HEK293 (cell line): ENCODE results near the gene ETDC.

Source experiments
- CTCF ChIP-seq: fragments of 450-650 bp; formaldehyde crosslinking; IDR thresholded peaks from 2 replicates; pipeline ENCODE4 v1.5.1; 2016; ENCODE audit warnings: missing biosample characterization, missing genetic modification characterization
- GFI1B ChIP-seq: fragments of 450-650 bp; formaldehyde crosslinking; IDR thresholded peaks from 2 replicates; pipeline ENCODE4 v1.5.1; 2016; ENCODE audit warnings: missing biosample characterization, missing genetic modification characterization
- GLI4 ChIP-seq: fragments of 450-650 bp; formaldehyde crosslinking; IDR thresholded peaks from 2 replicates; pipeline ENCODE4 v1.5.1; 2016; ENCODE audit warnings: missing biosample characterization, missing genetic modification characterization
- ZNF114 ChIP-seq: fragments of 450-650 bp; formaldehyde crosslinking; IDR thresholded peaks from 2 replicates; pipeline ENCODE4 v1.5.0; 2017; ENCODE audit warnings: missing biosample characterization, missing genetic modification characterization
- ZNF174 ChIP-seq: fragments of 450-650 bp; formaldehyde crosslinking; IDR thresholded peaks from 2 replicates; pipeline ENCODE4 v1.5.0; 2017; ENCODE audit warnings: missing biosample characterization, mild to moderate bottlenecking, missing genetic modification characterization
- ZNF214 ChIP-seq: fragments of 450-650 bp; formaldehyde crosslinking; IDR thresholded peaks from 2 replicates; pipeline ENCODE4 v1.5.1; 2017; ENCODE audit warnings: missing biosample characterization, mild to moderate bottlenecking, missing genetic modification characterization, borderline replicate concordance
- ZNF274 ChIP-seq, 2 experiments: fragments of 200-500 bp in 1 of 2; fragments of 450-650 bp in 1 of 2; sonication (Bioruptor generic) in 1 of 2; formaldehyde crosslinking in 1 of 2; IDR thresholded peaks; 2 replicates each; pipeline versions ENCODE4 v1.5.1 to v1.6.1; 2014 to 2016; ENCODE audit warnings: borderline replicate concordance in 1 of 2, inconsistent platforms in 1 of 2, low read length in 1 of 2, missing biosample characterization in 1 of 2, missing genetic modification characterization in 1 of 2
- ZNF280D ChIP-seq: fragments of 450-650 bp; formaldehyde crosslinking; IDR thresholded peaks from 2 replicates; pipeline ENCODE4 v1.5.1; 2016; ENCODE audit warnings: missing biosample characterization, missing genetic modification characterization
- ZNF48 ChIP-seq: fragments of 450-650 bp; formaldehyde crosslinking; IDR thresholded peaks from 2 replicates; pipeline ENCODE4 v1.5.1; 2016; ENCODE audit warnings: missing biosample characterization, missing genetic modification characterization
- TF ChIP-seq, protein P1 (sequence below): fragments of 450-650 bp; formaldehyde crosslinking; IDR thresholded peaks from 2 replicates; pipeline ENCODE4 v1.5.1; 2016; ENCODE audit warnings: missing biosample characterization, missing genetic modification characterization
- TF ChIP-seq, protein P2 (sequence below): fragments of 450-650 bp; formaldehyde crosslinking; IDR thresholded peaks from 2 replicates; pipeline ENCODE4 v1.5.1; 2016; ENCODE audit warnings: missing biosample characterization, missing genetic modification characterization
- TF ChIP-seq, protein P3 (sequence below): fragments of 450-650 bp; formaldehyde crosslinking; IDR thresholded peaks from 2 replicates; pipeline ENCODE4 v1.5.1; 2016; ENCODE audit warnings: missing biosample characterization, missing genetic modification characterization

GRCh38 chrX:135328421-135329005, 19.2 kb downstream of the ETDC start:
- TF ChIP-seq ZNF174 (tag by site-specific recombination) (no peak), ZNF280D (no peak), ZNF214 (tag by site-specific recombination) (no peak), CTCF (no peak), GLI4 (no peak), ZNF274 (IDR thresholded peaks at IDR 0.05; ENCODE audit: low read length) (no peak), ZNF274 (tag by site-specific recombination; IDR thresholded peaks at IDR 0.05; ENCODE audit: borderline replicate concordance) (no peak), ZNF114 (no peak), GFI1B (tag by site-specific recombination) (no peak), ZNF48 (tag by site-specific recombination) (no peak)
- TF ChIP-seq, protein P1, sequence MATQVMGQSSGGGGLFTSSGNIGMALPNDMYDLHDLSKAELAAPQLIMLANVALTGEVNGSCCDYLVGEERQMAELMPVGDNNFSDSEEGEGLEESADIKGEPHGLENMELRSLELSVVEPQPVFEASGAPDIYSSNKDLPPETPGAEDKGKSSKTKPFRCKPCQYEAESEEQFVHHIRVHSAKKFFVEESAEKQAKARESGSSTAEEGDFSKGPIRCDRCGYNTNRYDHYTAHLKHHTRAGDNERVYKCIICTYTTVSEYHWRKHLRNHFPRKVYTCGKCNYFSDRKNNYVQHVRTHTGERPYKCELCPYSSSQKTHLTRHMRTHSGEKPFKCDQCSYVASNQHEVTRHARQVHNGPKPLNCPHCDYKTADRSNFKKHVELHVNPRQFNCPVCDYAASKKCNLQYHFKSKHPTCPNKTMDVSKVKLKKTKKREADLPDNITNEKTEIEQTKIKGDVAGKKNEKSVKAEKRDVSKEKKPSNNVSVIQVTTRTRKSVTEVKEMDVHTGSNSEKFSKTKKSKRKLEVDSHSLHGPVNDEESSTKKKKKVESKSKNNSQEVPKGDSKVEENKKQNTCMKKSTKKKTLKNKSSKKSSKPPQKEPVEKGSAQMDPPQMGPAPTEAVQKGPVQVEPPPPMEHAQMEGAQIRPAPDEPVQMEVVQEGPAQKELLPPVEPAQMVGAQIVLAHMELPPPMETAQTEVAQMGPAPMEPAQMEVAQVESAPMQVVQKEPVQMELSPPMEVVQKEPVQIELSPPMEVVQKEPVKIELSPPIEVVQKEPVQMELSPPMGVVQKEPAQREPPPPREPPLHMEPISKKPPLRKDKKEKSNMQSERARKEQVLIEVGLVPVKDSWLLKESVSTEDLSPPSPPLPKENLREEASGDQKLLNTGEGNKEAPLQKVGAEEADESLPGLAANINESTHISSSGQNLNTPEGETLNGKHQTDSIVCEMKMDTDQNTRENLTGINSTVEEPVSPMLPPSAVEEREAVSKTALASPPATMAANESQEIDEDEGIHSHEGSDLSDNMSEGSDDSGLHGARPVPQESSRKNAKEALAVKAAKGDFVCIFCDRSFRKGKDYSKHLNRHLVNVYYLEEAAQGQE (tag by site-specific recombination): no peak
- TF ChIP-seq, protein P2, sequence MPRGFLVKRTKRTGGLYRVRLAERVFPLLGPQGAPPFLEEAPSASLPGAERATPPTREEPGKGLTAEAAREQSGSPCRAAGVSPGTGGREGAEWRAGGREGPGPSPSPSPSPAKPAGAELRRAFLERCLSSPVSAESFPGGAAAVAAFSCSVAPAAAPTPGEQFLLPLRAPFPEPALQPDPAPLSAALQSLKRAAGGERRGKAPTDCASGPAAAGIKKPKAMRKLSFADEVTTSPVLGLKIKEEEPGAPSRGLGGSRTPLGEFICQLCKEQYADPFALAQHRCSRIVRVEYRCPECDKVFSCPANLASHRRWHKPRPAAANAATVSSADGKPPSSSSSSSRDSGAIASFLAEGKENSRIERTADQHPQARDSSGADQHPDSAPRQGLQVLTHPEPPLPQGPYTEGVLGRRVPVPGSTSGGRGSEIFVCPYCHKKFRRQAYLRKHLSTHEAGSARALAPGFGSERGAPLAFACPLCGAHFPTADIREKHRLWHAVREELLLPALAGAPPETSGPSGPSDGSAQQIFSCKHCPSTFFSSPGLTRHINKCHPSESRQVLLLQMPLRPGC (tag by site-specific recombination): no peak
- TF ChIP-seq, protein P3, sequence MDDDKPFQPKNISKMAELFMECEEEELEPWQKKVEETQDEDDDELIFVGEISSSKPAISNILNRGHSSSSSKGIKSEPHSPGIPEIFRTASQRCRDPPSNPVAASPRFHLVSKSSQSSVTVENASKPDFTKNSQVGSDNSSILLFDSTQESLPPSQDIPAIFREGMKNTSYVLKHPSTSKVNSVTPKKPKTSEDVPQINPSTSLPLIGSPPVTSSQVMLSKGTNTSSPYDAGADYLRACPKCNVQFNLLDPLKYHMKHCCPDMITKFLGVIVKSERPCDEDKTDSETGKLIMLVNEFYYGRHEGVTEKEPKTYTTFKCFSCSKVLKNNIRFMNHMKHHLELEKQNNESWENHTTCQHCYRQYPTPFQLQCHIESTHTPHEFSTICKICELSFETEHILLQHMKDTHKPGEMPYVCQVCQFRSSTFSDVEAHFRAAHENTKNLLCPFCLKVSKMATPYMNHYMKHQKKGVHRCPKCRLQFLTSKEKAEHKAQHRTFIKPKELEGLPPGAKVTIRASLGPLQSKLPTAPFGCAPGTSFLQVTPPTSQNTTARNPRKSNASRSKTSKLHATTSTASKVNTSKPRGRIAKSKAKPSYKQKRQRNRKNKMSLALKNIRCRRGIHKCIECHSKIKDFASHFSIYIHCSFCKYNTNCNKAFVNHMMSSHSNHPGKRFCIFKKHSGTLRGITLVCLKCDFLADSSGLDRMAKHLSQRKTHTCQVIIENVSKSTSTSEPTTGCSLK (tag by site-specific recombination): no peak
